Cerebellar cortex (tissue), 1 donor: ENCODE data around the gene TMEM187.

Experiments used
- DNase-seq: peaks from one replicate; pipeline ENCODE4 v3.0.0-alpha.2; 2015; ENCODE audit warnings: low spot score

The TMEM187 gene

DNA sequence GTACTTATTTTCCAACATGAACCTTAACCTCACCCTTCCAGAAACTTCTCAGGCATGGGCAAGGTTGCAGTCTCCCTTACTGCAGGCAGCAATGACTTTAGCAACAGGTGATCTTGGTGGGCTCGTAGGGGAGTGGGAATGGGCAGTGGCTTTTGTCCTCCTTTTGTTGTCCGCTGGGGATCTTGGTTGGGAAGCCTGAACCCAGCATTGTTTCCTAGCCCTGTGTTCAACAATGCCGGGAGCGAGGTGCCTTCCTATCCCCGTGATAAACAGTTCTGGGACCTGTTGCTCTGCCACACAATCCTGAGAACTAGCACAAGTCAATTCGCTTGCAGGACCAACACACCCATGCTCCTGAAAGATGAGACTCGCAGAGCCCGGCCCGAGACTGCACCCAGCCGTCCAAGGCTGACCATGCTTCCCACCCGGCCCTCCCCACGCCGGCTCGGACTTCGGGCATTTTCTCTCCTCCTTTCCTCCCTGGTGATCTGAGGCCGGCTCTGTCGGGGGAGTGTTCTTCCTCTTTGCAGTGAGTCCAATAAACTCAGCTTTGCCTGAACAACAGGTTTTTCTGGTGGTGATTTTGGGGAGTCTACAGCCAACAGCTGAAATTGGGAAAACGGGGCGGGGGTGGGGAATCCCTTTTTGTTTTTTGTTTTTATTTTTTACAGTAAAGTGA is 26.9 kb downstream of the TMEM187 start:
- no peak for DNase-seq

DNA sequence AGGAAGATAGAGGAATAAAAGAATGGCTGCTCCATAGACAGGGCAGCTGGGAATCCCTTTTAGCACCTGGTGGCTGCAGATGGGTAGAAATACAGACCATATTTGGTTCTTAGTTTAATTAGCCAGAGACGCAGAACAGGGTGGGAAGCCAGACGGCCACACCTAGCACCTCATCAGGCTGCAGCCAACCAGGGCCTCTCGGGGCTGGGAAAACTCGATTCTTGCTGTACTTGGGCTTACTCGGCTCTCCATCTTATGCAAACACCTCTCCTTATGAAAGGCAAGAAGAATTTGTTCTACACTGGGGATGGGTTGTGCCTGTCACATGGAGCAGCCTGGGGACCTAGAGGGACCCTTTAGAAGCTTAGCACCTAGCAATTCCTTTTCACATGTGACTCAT is 27.5 kb downstream of the TMEM187 start:
- no peak for DNase-seq

DNA sequence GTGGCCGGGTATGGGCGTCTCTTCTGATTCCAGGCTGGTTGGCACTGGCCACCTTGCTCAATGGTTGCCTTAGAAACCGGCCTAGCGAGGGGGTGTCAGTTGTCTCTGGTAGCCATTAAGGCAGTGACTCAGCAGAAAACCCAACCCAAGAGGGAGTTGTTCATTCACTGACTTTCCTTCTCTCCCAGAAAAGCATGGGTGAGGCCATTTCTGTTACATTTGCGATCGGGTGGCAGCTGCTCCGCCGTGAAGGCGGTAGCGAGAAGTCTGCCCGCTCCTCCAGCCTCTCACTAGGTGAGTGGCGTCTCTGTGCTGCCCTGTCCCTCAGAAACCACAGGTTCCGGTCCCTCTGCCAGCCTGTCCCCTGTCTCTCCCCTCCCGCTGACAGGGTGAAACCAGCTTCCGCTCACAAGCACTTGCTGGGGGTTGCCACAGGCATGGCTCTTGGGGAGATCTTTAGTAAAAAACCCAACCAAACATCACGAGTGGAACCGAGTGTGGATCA is 29.7 kb downstream of the TMEM187 start:
- no peak for DNase-seq

DNA sequence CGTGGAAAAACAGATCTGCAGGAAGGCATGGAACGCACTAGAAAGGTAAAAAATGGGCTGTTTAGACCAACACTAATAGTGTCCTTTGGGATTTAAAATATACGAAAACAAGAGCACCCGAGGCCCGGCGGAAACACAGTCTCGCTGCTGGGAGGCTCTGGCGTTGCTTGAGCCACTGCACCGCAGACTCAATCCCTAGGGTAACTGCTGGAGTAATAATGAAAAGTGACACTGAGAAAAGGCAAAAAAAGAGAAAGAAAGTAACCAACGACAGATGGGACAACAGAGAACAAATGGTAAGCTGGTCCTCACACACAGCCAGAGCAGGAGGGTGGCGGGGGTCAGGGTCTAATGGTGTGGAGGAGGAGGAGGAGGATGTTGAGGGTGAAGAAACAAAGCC is 31.8 kb downstream of the TMEM187 start:
- no peak for DNase-seq

DNA sequence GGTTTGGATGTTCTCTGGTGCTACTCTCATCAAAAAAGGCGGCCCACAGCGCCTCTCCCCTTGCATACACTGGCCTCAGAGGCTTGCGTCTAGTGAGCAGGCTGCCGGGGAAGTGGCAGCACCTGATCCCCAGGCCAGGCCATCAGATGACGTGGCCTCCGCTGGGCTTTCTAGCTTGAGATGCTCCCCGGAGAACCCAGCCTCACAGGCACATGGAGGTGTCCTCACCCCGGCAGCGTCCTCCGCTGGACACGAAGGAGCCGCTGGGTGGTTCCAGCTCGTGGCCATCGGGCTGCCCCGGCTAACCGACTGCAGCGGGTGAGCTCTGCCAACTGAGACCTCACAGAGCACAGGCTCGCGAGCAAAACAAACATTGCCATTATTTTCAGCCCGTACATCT is 34.4 kb downstream of the TMEM187 start:
- no peak for DNase-seq

DNA sequence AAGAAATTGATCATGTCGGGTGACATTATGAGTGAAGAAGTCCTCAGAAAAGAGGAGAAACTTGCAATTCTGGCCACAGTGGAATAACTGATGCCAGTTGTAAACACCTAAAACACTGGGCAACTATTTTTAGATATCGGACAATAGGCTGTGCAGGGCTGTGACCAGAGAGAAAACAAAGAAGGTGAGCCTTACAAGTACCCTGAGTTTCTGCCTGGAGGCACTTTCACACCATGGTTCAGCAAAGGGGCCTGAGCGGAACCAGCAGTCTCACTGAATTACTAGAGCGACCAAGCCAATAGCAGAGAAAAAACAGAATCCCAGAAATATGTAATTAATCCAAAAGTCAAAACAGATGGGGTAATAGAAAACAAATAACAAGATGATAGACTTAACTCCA is 36.0 kb downstream of the TMEM187 start:
- no peak for DNase-seq

DNA sequence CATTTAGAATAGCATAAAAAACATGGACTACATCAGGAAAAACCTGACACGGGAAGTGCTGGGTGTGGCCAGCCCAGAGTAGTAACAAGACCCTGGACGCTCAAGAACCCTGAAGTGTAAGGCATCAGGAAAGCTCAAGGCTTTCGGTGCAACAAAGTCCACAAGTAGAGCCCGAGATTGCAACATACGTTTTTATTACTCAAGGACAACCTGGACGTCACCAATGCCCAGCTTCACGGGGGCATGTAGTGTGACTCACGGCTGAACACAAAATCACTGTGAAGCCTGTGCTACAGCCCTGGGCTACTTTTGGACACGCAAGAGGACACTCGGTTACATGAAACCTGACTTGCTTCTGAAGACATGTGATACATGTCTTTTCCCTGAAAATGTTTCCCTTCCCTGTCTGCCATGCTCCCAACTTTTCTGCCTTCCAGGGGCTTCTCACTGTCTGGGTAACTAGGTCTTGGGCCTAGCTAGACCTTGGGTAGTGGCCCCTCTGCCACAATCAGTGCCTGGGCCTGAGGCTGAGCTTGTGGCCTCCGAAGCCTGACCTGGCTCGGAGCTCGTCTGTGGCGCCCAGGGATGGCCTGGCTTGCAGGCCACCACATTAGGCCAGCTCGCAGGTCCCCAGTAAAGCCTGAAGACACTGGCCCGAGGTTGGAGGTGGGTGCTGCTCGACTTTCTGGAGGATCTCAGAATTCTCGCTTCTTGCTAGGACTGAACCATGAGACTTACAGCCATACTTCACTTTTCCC is 38.0 kb downstream of the TMEM187 start:
- no peak for DNase-seq

DNA sequence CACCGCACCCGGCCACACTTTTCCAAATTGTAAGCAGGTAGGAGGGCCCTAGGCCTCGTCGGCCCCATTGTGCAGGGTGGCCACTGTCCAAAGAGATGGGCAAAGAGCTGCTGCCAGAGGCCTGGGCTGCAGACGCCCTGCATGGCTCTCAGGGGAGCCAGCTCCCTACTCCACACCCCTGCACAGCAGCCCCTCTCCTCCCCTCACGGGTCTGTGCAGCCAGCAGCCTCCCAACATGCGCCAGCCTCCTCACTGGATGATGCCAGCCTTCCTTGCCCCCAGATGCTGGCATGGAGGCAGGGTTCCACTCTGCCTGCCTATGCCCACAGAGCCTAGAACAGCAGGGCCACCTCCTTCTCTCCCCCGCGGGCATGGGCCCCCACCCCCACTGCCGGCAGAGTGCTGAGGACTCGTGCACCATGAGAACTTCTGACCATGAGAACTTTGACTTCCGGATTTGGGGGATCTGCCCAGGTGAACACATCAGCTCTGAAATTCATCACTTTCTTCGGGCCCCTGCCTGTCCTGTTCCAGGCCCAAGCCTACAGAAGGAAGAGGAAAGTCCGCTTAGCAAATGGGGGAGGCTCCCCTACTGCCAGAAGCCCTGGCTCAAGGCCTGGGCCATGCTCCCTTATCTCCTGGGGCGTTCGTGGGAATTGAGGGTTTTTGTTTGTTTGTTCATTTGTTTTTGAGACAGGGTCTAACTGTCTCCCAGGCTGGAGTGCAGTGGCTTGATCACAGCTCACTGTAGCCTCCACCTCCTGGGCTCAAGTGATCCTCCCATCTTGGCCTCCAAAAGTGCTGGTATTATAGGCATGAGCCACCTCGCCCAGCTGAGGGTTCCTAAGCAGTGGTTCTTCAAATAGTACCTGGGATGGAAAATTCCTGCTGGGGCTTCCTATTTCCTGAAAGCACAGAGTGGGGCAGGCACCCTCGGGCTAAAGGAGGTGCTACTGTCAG is 39.1 kb downstream of the TMEM187 start:
- DNase-seq = no peak

DNA sequence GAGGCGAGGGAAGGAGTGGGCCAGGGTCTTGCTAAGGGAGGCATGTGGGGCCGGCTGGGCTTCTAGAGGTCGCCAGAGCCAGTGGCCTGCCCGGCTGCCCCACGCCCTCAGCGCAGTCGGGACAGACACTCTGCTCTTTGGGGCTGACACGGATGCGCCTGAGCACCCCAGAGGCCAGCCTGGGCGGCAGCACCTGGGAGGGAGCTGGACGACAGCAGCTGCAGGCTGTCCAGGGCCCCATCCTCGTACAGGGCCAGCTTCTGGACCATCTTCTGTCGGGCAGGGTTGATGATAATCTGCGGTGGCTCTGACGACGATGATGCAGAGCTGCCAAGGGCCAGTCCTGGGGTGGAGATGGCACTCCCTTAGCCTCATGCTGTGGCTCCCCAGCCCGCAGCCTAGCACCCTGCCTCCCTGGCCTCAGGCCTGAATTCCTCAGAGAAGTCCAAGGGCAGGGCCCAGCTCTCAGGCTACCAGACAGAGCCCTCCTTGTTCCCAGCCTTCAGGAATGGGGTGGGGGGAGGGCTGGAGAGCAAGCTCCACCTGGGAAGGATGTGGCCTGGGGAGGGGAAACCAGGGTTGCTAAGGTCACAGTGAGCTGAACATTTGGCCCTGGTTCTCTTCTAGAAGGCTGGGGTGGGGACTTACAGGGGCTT is 39.9 kb downstream of the TMEM187 start:
- DNase-seq = no peak

DNA sequence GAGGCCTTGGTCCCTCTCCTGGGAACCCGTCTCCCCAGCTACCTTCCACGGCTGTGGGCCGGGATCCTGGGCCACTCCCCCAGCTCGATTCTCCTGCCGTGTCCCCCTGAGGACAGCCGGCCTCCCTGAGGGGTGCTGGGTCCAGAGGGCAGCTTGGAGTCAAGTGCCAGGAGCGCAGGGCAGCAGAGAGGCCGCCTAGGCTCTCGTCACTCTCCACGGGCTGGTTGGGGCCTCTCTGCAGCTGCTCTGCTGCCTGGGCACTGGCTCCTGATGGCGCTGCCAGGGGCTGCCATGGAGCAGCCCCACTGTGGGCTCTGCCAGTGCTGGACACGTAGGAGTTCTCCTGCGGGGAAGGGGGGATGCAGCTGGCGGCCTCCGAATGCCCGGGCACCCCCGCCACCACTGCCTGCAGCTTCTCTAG is 40.5 kb downstream of the TMEM187 start:
- no peak for DNase-seq

DNA sequence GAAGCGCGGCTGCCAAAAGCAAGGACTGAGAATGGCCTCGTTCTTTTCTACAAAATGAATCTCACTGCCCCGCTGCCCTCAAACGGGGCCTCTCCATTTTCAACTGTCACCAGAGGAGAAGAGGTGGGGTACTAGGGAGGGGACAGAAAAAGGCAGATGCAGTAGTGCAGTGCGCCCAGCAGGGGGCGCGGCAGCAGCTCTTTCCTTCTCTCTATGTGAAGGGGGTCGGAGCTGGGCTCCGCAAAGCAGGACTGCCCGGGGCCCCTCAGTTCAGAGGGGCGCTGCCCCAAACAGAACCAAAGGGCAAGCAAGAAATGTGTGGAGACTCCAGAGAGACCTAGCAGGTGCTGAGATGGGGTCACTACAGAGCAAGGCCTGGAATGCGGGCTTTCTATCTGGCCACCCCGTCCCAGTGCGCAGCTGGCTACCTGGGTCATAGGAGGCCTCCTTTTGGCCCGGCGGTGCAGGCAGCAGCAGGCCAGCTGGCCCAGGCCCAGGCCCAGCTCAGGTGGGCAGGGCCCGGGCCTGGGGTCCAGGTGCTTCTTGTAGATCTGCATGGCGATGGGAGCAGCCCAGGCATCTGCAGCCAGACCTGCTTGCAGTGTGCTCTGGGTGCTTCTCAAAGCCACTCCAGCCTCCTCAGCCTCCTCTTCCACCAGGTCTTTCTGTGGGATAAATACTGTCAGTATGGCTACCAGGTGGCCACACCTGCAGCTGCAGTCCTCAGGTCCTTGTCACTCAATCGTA is 41.2 kb downstream of the TMEM187 start:
- DNase-seq = peak; percentile 45

DNA sequence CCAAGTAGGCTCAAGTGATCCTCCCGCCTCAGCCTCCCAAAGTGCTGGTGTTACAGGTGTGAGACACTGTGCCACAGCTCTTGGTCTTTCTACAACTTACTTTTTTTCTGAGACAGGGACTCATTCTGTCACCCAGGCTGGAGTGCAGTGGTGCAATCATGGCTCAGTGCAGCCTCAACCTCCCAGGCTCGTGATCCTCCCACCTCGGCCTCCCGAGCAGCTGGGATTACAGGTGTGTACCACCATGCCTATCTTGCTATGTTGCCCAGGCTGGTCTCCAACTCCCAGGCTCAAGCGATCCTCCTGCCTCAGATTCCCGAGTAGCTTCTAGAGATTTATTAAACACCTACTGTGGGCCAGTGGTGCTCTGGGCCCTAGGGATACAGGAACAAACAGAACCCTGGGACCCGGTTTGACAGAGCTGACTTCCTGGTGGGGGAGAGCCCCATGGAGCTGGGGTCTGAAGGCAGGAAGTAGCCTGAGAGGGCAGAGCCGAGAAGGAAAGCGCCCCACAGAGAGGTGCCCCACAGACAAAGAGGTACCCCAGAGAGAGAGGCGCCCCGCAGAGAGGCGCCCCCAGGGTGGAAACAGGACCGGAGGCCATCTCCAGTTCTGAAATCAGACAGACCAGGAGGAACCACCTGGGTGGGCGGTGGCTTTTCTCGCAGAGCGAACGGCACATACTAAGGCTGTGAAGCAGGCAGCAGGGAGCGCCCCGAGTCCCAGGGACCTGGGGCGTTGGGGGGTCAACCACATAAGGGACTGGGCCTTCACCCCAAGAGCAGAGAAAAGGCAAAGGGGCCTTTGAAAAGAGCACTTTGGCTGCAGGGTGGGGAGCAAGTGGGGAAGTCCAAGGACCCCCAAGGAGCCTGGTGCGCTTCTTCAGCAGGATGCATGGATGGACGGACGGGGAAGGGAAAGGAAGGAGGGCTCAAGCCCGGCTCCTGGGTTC is 42.2 kb downstream of the TMEM187 start:
- no peak for DNase-seq

DNA sequence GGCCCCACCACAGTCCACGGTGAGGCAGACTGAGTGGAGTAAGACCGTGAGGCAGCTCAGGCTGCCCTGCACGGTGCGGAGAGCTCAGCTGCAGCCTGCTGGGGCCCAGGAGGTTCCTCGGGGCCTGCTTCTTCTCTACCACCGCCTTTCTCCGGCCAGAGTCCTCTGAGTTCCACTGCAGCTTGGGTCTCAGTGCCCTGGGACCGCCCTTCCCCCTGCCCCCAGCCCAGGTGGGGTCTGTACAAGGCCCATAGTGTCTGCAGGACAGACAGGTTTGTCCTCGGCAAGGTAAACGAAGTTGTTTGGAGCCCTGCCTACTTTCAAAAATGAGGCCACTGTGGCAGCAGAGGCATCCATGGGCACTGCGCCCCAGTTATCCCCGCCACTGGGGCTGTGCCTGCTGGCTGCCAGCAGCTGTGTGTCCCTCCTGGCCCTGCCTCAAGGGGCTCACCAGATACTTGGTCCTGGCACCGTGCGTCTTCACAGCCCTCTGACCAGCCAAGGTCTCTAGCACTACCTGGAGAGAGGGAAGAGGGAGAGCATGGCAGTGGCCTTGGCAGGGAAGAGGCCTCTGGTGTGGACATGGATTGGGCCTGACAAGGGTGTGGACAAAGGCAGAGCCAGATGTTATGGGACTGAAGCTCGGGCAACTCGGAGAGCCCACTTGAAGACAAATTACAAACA is 43.2 kb downstream of the TMEM187 start:
- DNase-seq = no peak

DNA sequence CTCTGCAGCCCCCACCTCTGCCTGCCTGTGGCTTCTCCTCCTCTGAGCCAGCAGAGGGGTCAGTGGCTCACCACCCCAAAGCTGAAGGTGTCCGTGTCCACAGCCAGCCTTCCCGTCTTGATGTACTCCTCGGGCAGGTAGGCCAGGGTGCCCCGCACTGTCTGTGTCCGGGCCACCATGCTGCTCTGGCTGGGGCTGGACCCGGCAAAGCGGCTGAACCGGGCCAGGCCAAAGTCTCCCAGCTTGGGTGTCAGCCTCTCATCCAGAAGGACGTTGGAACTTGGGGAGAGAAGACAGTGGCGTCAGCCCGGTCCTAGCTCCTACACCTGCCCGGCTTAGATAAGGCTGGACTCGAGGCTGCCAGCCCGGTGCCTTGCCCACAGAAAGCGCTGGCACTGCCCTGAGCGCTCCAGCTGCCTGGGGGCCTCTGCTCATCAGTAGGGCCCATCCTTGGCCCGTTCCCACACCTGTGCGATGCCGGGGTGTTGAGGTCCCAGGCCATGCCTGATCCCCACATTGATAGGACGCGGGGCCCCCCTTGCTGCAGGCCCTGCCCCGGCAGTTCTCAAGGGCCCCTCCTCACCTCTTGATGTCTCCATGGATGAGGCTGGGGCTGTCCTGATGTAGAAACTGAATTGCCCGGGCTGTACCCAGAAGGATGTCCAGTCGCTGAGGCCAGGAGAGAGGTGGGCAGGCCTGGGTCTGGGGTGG is 44.0 kb downstream of the TMEM187 start:
- DNase-seq = no peak

DNA sequence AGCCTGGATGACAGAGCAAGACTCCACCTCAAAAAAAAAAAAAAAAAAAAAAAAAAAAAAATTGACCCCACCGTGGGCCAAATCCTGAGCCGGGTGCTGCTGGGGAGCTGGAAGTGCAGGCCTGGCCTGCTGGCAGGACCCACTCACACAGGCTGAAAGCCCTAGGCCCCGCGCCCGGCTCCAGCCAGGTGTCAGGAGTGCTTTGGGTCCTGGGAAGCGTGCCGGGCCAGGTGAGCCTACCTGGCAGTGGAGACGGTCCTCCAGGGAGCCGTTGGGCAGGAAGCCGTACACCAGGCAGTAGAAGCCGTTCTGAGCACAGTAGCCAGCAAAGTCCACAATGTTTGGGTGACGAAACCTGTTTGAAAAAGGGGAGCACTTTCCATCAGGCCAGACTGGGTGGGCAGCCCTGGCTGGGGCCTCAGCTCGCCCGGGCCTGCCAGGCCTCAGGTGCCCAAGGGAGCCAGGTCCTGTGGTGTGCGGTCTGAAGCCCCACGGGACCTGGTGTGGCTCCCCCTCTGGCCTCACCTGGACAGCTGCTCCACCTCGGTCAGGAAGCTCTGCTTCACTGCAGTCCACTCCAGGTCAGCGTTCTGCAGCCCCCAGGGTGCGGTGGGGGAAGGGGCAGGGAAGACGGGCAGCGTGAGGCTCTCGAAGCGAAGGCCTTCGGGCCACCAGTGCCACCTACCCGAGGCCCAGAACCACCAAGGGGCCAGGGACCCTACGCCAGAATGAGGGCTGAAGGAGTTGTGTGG is 45.4 kb downstream of the TMEM187 start:
- DNase-seq = no peak

DNA sequence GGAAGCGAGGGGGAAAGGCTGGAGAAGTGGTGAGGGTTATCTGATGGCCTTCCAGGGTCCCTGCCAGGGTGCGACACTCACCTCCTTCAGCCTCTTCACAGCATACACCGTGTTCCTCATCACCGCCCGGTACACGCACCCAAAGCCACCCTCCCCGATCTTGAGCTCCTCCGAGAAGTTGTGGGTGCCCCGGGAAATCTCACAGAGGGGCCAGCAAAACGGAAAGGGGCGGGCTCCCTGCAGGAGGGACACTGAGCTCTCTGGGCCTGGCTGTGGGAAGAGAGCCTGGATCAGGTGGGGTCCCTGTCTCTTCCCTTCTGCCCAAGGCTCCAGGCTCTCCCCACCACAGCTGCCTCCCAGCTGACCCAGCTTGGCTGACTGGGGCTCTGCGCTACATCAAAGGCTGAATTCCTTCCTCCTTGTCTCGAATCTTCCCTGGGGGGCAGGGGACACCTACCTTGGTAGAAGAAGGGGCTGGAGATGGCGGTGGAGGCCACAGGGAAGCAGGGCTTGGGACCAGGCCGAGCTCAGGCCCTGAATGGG is 46.0 kb downstream of the TMEM187 start:
- DNase-seq = no peak

DNA sequence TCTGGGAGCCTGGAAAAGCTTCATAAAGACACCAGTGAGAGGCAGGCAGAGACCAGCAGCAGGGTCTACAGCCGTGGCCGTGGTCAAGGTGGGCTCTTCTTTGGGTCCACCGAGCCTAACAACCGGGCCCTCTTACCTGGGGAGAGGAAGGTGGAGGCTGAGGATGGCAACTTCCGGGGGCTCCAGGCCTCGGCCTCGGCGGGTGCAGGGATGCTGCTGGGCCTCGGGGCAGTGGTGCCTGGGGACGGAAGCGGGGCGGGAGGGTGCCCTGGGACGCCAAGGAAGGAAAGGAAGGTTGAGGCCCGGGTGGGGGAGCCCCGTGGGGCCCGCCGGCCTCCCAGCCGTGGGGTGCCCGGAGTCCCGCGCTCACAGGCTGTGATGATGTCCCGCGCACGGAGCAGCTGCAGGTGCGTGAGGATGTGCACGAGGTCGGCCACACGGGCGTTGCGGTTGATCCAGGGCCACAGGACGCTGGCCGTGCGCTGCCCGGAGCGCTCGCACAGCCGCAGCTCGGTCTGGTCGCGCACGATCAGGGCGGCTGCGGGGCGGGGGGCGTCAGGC is 46.6 kb downstream of the TMEM187 start:
- no peak for DNase-seq
